Upper lobe of left lung (tissue), 4 donors: ENCODE data around the gene C11orf52.

Source experiments
- EP300 ChIP-seq, 4 donors: sonication (generic); formaldehyde crosslinking; IDR thresholded peaks; one replicate each; pipeline ENCODE4 v1.5.1; 2017; ENCODE audit warnings: antibody characterized with exemption in 4 of 4, control low read depth in 2 of 4
- POLR2A ChIP-seq, 4 donors: fragments of 450-650 bp; IDR thresholded peaks; one replicate each; pipeline ENCODE4 v1.5.1; 2016 to 2017; ENCODE audit warnings: antibody characterized with exemption in 4 of 4, mild to moderate bottlenecking in 2 of 4
- POLR2AphosphoS5 ChIP-seq, 2 donors: sonication (generic); formaldehyde crosslinking; IDR thresholded peaks; one replicate each; pipeline ENCODE4 v1.5.1; 2017; ENCODE audit warnings: antibody characterized with exemption in 2 of 2
- TF ChIP-seq, protein P1 (sequence below), 6 experiments: fragments of 450-650 bp in 4 of 6; fragments of 200-600 bp in 2 of 6; sonication (generic) in 2 of 6; IDR thresholded peaks; one replicate each; pipeline ENCODE4 v1.5.1; 2016 to 2019; ENCODE audit warnings: antibody characterized with exemption in 6 of 6

DNA sequence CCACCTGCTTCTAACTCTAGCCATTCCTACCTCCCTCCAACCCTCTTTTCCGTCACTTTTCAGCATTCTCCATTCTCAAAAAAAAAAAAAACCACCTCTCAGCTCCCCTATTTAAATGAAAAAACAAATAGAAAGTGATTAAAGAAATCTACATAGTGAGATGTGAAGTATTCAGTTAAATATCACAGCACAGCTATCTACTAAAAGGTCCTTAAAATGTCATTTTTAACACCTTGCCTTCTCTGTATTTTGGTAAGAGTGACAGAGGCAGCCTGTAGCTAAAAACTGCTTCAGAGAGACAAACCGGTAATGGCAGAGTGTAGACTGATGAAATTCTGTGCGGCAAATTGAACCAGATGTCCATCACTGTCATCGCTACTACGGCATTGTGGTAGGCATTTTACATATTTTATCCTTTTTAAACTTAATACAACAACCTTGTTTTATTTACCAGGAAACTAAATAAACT is 47.0 kb upstream of the C11orf52 start:
- TF ChIP-seq, protein P1, sequence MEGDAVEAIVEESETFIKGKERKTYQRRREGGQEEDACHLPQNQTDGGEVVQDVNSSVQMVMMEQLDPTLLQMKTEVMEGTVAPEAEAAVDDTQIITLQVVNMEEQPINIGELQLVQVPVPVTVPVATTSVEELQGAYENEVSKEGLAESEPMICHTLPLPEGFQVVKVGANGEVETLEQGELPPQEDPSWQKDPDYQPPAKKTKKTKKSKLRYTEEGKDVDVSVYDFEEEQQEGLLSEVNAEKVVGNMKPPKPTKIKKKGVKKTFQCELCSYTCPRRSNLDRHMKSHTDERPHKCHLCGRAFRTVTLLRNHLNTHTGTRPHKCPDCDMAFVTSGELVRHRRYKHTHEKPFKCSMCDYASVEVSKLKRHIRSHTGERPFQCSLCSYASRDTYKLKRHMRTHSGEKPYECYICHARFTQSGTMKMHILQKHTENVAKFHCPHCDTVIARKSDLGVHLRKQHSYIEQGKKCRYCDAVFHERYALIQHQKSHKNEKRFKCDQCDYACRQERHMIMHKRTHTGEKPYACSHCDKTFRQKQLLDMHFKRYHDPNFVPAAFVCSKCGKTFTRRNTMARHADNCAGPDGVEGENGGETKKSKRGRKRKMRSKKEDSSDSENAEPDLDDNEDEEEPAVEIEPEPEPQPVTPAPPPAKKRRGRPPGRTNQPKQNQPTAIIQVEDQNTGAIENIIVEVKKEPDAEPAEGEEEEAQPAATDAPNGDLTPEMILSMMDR (IDR thresholded peaks at IDR 0.05) = no peak
- TF ChIP-seq POLR2A (IDR thresholded peaks at IDR 0.05) = no peak
- no peak for TF ChIP-seq EP300 (IDR thresholded peaks at IDR 0.05)
- TF ChIP-seq POLR2AphosphoS5 (IDR thresholded peaks at IDR 0.05) = no peak
